ENCODE data around the gene ASPDH. TPM values are rescaled to one million over a fixed set of nuclear protein-coding genes. Genes with fewer than 3 reads are reported as not detected.

Gene ASPDH
- total RNA-seq, 1 experiment from 2014 or later, result not detected

DNA sequence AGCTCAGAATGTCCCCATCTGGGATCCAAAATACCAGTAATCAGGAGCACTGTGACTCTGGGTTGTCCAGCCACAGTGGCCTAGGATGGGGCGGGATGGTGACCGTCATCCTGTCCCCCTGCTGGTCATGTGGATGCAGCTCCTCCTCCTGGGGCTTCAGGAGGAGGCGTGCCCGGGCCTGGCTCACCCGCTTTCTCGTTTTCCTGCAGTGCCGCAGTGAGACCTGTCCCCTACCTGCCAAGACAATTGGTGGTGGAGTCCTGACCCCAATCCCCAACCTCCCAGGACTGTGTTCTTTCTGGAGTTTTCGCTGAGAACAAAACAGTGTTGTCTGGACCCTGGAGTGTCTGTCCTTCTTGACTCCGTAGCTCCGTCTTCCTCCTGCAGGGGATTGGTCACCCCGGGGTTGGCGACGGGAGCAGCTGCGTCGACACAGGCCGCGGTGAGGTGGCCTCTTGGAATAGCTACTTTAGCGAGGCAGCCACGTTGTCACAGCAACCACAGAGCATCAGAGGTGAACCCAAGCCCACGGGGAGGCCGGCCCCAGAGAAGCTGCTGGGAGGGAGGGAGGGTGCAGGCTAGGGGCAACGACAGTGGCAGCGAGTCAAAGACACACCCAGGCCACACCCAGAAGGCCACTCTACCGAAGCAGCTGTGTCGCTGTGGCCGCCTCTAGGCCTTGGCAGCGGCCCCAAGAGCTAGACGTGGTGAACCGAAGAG lies 47.6 kb downstream of the ASPDH start:
- peak; percentile 89 for DNase-seq
- Histone ChIP-seq H2BK15ac (ENCODE audit: low read depth, low read length) (no peak overlapping the region), H3K56ac (ENCODE audit: insufficient read length, low read depth, low read length) (no peak overlapping the region), H3K18ac (ENCODE audit: insufficient read length, low read depth, low read length) (no peak overlapping the region), H4K20me1 (ENCODE audit: control insufficient read depth, insufficient read depth, insufficient read length) (no peaks in the 10 kb centered on the region), H4K91ac (ENCODE audit: insufficient read length, low read depth, low read length) (no peak overlapping the region), H3K4ac (ENCODE audit: low read depth, low read length) (no peak overlapping the region), H2BK12ac (ENCODE audit: insufficient read length, low read depth, low read length) (no peak overlapping the region), H3T11ph (ENCODE audit: low read length) (no peak overlapping the region), H3K23me2 (ENCODE audit: insufficient read length, low read depth, low read length, poor library complexity, severe bottlenecking) (no peaks in the 10 kb centered on the region), H4K8ac (replicated peaks; ENCODE audit: insufficient read length, low read depth, low read length) (no peak overlapping the region), H3K27ac (ENCODE audit: insufficient read length, low read depth, low read length) (no peak overlapping the region), H2BK120ac (ENCODE audit: low read depth, low read length, poor library complexity, severe bottlenecking) (no peak overlapping the region), H2BK20ac (ENCODE audit: low read depth, low read length, poor library complexity, severe bottlenecking) (no peak overlapping the region), H3K9ac (ENCODE audit: extremely low read depth, insufficient read length, low read length) (no peak overlapping the region), H3K79me2 (ENCODE audit: insufficient read depth, low read length) (no peaks in the 10 kb centered on the region), H3K4me1 (ENCODE audit: insufficient read depth, low read length) (no peaks in the 10 kb centered on the region), H3K14ac (ENCODE audit: insufficient read depth, low read length) (no peak overlapping the region), H3K23ac (ENCODE audit: insufficient read length, low read depth, low read length) (no peak overlapping the region), H2AK5ac (ENCODE audit: insufficient read length, low read length) (no peak overlapping the region), H2AFZ (ENCODE audit: low read length) (no peak overlapping the region), H3K4me2 (ENCODE audit: insufficient read depth, insufficient read length, low read length) (no peak overlapping the region), H3K79me1 (ENCODE audit: insufficient read depth, low read depth, low read length, poor library complexity, severe bottlenecking) (no peaks in the 10 kb centered on the region), H3K9me3 (ENCODE audit: control insufficient read depth, low read depth, low read length) (no peaks in the 10 kb centered on the region), H4K5ac (ENCODE audit: insufficient read length, low read depth, low read length) (no peak overlapping the region), H2BK5ac (ENCODE audit: insufficient read length, low read length) (no peak overlapping the region), H3K27me3 (ENCODE audit: insufficient read depth, low read length) (no peaks in the 10 kb centered on the region)
- Mint-ChIP-seq H3K9me3 (no peaks in the 10 kb centered on the region; a peak in 1 of 5 replicates), H3K4me1 (peaks cover 9 to 11% of the 10 kb centered on the region in 2 experiments), H3K4me3 (no peak overlapping the region; a peak in 1 of 5 replicates), H3K27me3 (ENCODE audit: low read depth) (peaks cover 10% of the 10 kb centered on the region), H3K27ac (peak overlapping the region; percentile 55 to 92 (median 76); a peak in 4 of 7 replicates), H3K36me3 (ENCODE audit: insufficient read depth in 1 of 3, low read depth in 3 of 3) (no peaks in the 10 kb centered on the region; a peak in 1 of 7 replicates)
- WGBS (ENCODE audit: extremely low coverage, insufficient read length, low lambda C conversion rate), result no CpG with 5 or more reads among the region's 29 CpGs
- TF ChIP-seq, protein P1, sequence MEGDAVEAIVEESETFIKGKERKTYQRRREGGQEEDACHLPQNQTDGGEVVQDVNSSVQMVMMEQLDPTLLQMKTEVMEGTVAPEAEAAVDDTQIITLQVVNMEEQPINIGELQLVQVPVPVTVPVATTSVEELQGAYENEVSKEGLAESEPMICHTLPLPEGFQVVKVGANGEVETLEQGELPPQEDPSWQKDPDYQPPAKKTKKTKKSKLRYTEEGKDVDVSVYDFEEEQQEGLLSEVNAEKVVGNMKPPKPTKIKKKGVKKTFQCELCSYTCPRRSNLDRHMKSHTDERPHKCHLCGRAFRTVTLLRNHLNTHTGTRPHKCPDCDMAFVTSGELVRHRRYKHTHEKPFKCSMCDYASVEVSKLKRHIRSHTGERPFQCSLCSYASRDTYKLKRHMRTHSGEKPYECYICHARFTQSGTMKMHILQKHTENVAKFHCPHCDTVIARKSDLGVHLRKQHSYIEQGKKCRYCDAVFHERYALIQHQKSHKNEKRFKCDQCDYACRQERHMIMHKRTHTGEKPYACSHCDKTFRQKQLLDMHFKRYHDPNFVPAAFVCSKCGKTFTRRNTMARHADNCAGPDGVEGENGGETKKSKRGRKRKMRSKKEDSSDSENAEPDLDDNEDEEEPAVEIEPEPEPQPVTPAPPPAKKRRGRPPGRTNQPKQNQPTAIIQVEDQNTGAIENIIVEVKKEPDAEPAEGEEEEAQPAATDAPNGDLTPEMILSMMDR (conservative IDR thresholded peaks at IDR 0.05), result peak; percentile 74
